ENCODE data around the gene MYO15A. TPM values are rescaled to one million over a fixed set of nuclear protein-coding genes. Genes with fewer than 3 reads are reported as not detected.

The MYO15A gene
- total and polyA plus RNA-seq, 2 of the 4 experiments (the other 2 are of a cell fraction): 0.18 to 1.1 TPM

- DNase-seq (no peak), ATAC-seq (ENCODE audit: low read depth) (no peak)
- no peak overlapping the region for H4K5ac ChIP-seq (ENCODE audit: low read depth, low read length)
- peaks cover 21% of the 10 kb centered on the region for H3K4me1 ChIP-seq (ENCODE audit: control insufficient read depth, insufficient read depth, low read length)
- H3K4me2 ChIP-seq (ENCODE audit: low read depth, low read length): no peak overlapping the region
- H3K79me1 ChIP-seq (ENCODE audit: low read depth in 1 of 2, low read length in 2 of 2): peaks cover 42 to 88% of the 10 kb centered on the region in 2 experiments
- no peak overlapping the region for H2BK5ac ChIP-seq (ENCODE audit: low read depth, low read length, poor library complexity, severe bottlenecking)
- no peak overlapping the region for H2BK120ac ChIP-seq (ENCODE audit: low read depth, low read length)
- no peak overlapping the region for H2AK5ac ChIP-seq (ENCODE audit: low read depth, low read length)
- H3K18ac ChIP-seq (ENCODE audit: low read depth, low read length): no peak overlapping the region
- no peak overlapping the region for H4K91ac ChIP-seq (ENCODE audit: insufficient read depth, low read depth, low read length)
- no peak overlapping the region for H3K56ac ChIP-seq (ENCODE audit: extremely low read depth, insufficient read depth, low read length)
- dilution Hi-C loops (cut with HindIII; ENCODE audit: low sequenced_read_pairs, unreplicated experiment): no loop called here
- intact Hi-C loops (cut with micrococcal nuclease): no loop called here
- no peak overlapping the region for H3K4me3 ChIP-seq (ENCODE audit: insufficient read depth, low read depth, low read length)
- no peaks in the 10 kb centered on the region for H3K27me3 ChIP-seq (ENCODE audit: control insufficient read depth, insufficient read depth, low read length)
- H2AK9ac ChIP-seq (replicated peaks; ENCODE audit: low read depth, low read length, poor library complexity): no peak overlapping the region
- no peak overlapping the region for H2BK15ac ChIP-seq (ENCODE audit: low read depth, low read length)
- BruUV-seq (replicated peaks): no TSS peak
- no peak overlapping the region for H3K23ac ChIP-seq (ENCODE audit: low read depth, low read length)
- no peak overlapping the region for H4K8ac ChIP-seq (ENCODE audit: low read depth in 2 of 2, low read length in 2 of 2)
- CTCF ChIA-PET: no interaction called here
- POLR2A ChIA-PET (ENCODE audit: unreplicated experiment): no interaction called here
- H3K9me3 ChIP-seq (ENCODE audit: control insufficient read depth, insufficient read depth, low read length): no peaks in the 10 kb centered on the region
- no peak overlapping the region for H3K14ac ChIP-seq (replicated peaks; ENCODE audit: low read depth, low read length)
- no peak overlapping the region for H2BK20ac ChIP-seq (ENCODE audit: low read depth, low read length)
- H2AFZ ChIP-seq (replicated peaks; ENCODE audit: low read length, poor library complexity): no peak overlapping the region
- peaks cover 54% of the 10 kb centered on the region for H3K36me3 ChIP-seq (ENCODE audit: control insufficient read depth, insufficient read depth, low read length)
- H3K9me1 ChIP-seq (ENCODE audit: insufficient read depth, low read length): peaks cover 34% of the 10 kb centered on the region
- no CpG with 5 or more reads among the region's 5 CpGs for WGBS, 2 experiments (ENCODE audit: extremely low coverage in 2 of 2, insufficient read length in 1 of 2)
- no peak overlapping the region; the same call in 1 of the 2 replicates for H3K9ac ChIP-seq (ENCODE audit: low read depth, low read length)
- H3K27ac ChIP-seq (ENCODE audit: insufficient read depth, low read length): no peak overlapping the region
- in situ Hi-C loops (cut with MboI; ENCODE audit: low sequenced_read_pairs): no loop called here
- TF ChIP-seq BHLHE40 (IDR thresholded peaks at IDR 0.05; ENCODE audit: low read depth, low read length) (no peak), RCOR1 (IDR thresholded peaks at IDR 0.05; ENCODE audit: insufficient replicate concordance, low read length) (no peak), POLR2A (IDR thresholded peaks at IDR 0.05; ENCODE audit: low read depth, low read length) (no peak), USF2 (IDR thresholded peaks at IDR 0.05; ENCODE audit: low read depth, low read length) (no peak), SMC3 (IDR thresholded peaks at IDR 0.05; ENCODE audit: low read depth, low read length) (no peak), ELK1 (IDR thresholded peaks at IDR 0.05; ENCODE audit: borderline replicate concordance, low read depth, low read length) (no peak), CTCF (conservative IDR thresholded peaks at IDR 0.05; ENCODE audit: low read depth, low read length) (no peak), CHD1 (IDR thresholded peaks at IDR 0.05; ENCODE audit: low read depth, low read length) (no peak), RAD21 (IDR thresholded peaks at IDR 0.05; ENCODE audit: low read length) (no peak), MXI1 (IDR thresholded peaks at IDR 0.05; ENCODE audit: borderline replicate concordance, low read depth, low read length) (no peak), NFE2L2 (IDR thresholded peaks at IDR 0.05; ENCODE audit: low read depth, low read length) (no peak), MAFK (IDR thresholded peaks at IDR 0.05; ENCODE audit: low read depth, low read length) (no peak), RFX5 (IDR thresholded peaks at IDR 0.05; ENCODE audit: low read depth, low read length) (no peak), FOS (IDR thresholded peaks at IDR 0.05; ENCODE audit: low read depth, low read length) (no peak)
- peaks cover 93% of the 10 kb centered on the region for H4K20me1 ChIP-seq (ENCODE audit: insufficient read depth, low read length)
- no peak overlapping the region for H3K4ac ChIP-seq (ENCODE audit: low read depth, low read length)
Measured at GRCh38 chr17:18195246-18195645, 86.7 kb downstream of the MYO15A start.
